Ureter (tissue), 1 donor: ENCODE results near the gene DSCAML1. TPM values are rescaled to one million over a fixed set of nuclear protein-coding genes. Genes with fewer than 3 reads are reported as not detected.

Source experiments
- DNase-seq: peaks from one replicate; pipeline ENCODE4 v3.0.0-alpha.2; 2020; ENCODE audit warnings: low spot score
- total RNA-seq: library from RNA; stranded (reverse); gene quantifications from one replicate; pipeline ENCODE4 v1.2.4, GENCODE V29; 2023
- donor health status: DM: yes; HTN: yes; CAD: no.

Gene DSCAML1, protein sequence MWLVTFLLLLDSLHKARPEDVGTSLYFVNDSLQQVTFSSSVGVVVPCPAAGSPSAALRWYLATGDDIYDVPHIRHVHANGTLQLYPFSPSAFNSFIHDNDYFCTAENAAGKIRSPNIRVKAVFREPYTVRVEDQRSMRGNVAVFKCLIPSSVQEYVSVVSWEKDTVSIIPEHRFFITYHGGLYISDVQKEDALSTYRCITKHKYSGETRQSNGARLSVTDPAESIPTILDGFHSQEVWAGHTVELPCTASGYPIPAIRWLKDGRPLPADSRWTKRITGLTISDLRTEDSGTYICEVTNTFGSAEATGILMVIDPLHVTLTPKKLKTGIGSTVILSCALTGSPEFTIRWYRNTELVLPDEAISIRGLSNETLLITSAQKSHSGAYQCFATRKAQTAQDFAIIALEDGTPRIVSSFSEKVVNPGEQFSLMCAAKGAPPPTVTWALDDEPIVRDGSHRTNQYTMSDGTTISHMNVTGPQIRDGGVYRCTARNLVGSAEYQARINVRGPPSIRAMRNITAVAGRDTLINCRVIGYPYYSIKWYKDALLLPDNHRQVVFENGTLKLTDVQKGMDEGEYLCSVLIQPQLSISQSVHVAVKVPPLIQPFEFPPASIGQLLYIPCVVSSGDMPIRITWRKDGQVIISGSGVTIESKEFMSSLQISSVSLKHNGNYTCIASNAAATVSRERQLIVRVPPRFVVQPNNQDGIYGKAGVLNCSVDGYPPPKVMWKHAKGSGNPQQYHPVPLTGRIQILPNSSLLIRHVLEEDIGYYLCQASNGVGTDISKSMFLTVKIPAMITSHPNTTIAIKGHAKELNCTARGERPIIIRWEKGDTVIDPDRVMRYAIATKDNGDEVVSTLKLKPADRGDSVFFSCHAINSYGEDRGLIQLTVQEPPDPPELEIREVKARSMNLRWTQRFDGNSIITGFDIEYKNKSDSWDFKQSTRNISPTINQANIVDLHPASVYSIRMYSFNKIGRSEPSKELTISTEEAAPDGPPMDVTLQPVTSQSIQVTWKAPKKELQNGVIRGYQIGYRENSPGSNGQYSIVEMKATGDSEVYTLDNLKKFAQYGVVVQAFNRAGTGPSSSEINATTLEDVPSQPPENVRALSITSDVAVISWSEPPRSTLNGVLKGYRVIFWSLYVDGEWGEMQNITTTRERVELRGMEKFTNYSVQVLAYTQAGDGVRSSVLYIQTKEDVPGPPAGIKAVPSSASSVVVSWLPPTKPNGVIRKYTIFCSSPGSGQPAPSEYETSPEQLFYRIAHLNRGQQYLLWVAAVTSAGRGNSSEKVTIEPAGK (N-terminal part only)
- 0.81 TPM for total RNA-seq

DNA sequence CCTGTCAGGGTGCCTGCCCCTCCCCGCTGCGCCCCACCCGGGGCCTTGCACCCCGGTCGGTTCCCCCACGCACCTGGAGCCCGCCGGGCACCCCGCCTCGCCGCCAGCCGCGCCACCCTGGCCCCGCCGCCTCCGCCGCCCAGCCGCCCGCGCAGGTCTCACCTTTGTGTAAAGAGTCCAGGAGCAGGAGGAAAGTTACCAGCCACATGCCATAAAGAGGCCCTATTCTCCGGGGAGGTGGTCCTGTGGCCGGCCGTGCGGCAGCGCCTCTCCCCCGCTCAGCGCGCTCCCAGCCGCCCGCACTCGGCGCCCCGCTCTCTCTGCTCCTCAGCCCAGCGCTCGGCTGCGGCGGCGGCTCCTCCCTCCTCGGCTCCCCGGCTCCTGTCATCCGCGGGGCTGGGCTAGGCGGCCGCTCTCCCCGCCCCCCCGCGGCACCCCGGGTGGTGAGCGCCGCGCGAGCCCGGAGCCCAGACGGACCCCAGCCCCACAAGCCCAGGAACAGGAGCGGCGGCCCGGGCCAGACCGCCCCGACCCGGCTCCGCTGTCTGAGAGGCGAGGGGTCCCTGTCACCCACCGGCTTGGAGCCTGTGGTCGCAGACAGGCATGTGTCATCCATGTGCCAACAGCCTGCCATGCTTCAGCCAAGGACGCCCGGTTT, at the start of gene DSCAML1:
Gene DSCAML1, minus strand, starts transcription at position 345 of the 658 bp plus-strand sequence. Its CDS starts 137 bp downstream, at position 208.
- no peak for DNase-seq

DNA sequence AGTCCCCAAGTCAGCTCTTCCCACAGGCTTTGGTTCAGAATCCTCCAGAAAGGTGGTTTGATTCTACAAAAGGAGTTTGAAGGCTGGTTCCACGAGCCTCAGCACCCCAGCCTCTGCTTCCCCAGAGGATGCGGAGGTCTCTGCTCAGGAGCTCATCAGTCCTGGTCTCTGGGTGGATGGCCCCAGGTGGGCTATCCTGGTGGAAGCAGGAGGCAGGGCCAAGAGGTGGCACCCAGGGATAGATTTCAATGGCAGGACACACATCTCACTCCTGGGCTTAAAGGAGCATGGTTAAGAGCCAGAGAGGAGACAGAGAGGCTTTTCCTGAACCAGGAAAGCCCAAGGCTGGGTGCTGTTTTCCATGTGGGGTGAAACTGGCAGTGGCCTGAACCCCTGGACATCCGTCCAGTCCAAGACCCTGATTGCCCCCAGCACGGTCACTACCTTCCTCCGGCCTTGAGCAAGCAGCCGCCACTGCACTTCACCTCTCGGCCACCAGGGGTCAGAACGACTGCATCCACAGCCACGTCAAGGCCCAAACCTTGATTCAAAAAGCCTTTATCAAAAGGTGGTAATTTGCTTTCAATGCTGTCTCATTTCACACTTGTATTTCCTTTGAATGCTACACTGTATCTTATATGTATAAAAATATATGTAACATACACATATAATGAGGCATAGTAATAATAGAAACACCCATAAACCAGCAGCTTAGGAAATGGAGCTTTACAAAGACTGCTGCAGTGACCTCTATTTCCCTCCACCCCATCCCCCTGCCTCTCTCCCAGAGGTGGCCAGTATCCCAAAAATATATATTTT, 46.9 kb upstream of the DSCAML1 start:
- DNase-seq, result peak; percentile 90

DNA sequence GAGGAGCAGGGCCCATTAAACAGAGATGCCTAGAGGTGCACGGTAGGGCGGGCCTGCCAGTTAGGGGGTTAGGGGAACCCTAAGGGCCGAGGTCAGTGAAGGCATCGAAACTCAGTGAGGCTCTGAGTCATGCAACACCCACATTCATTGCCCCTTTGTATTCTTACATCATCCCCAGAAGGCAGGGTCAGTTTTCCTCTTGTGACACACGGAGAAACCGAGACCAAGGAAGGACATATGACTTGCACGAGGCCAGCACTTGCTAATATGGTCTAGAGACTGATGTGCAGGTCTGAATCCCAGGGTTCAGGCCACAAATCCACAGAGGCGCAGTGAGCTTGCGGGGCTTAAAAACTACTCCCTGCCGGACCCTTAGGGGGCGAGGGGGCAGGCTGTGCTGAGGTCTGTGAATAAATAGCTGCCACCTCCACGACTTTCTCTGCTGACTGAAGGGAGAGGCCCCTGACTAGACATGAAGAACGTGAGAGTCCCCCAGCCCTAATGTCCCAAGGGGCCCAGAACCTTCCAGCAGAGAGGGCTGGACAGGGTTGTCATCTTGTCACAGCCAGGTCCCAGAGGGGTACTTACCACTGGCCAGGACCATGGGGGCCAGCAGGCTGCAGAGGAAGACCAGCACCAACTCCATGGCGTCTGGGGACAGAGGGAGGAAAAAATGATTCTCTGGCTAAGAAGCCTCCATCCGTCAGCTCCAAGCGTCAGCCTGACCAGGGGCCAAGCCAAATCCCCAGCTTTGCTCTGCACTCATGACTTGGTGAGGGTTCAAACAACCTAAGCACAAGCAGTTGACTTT, 45.3 kb upstream of the DSCAML1 start:
- DNase-seq, result peak; percentile 41

DNA sequence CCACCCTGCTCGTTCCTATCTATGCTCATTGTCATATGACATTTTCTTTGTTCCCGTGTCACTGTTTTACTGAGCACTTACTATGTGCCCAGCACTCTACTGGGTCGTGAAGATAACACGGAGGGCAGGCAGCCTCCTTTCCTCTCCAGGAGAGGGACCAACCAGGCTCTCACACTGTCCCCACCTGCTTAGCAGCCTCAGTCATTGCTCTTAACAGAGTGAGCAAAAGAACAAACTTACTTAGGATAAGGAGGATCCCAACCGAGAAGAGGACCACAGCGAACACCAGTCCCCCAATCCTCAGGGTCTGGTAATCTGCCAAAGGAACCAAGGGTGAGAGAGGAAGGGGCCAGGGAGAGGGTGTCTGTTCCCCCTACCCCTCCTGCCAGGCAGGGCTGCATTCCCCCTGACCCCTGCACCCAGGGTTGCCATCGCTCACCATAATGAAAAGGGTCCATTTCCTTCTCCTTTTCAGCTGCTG, 44.6 kb upstream of the DSCAML1 start:
- DNase-seq, result peak; percentile 37

DNA sequence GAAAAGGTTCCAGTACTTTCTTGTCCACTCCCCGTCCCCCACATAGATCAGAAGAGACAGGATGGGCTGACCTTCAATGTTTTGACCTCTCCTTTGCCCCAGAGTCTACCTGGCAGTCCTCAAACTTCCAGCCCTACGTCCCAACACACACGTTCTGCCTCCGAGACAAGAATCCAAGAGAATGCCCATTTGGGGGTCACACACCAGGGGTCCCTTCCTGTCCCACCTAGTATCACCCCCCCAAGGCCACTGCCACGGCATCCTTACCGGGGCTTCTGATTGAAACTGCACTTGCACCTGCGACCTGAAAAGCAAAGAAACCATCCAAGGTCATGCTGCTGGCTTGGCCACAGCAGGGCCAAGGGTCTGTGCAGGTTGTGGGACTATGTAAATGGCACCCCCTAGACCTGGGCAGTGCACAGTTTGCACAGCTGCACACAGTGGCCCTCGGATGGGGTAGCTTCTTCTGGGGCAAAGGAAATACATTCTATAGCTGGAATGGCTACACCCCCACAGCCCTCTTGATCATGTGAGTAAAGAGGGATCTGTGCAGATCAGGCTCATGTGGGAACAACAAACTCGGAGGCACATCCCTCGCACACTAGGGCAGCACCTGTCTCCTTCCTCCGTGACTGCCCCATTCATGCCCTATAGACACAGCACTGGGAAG, 44.0 kb upstream of the DSCAML1 start:
- DNase-seq, result peak; percentile 29

DNA sequence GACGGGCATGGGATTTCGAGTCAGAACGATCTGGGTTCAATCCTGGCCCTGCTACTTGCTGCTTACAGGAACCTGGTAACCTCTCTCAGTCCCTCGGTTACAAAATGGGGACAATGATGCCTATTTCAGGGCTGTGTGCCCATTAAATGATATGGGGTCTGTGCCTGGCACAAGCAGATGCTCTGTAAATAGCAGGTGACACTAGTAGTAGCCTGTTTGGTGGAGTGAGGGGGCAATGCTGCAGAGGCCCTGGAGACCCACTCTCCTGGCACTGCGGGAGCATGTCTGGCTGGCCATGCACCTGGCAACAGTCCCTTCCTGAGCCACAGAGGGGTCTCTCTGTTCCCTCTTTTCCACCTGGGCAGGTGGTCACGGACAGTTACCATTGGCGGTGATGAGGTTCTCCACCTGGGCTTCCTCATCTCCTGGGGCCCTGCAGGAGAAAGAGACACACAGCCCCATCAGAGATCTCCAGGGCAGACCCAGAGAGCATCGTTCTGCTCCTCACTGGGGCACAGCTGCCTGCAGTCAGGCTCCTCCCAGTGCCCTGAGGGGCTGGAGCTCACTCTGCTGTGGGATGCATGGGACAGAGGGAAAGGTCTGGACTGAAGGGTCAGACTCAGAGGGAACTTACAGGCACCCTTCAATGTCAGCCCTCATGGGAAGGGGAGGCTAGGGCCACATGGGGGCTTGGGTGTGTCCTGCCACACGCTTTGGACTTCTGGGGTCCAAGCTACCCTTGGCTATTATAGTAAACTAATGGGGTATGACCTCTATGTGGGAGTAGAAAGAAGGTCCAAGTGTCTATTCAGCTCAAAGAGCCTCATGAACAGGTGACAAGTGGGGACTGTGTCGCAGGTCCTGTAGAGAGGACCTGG, 43.2 kb upstream of the DSCAML1 start:
- DNase-seq, result peak; percentile 29

DNA sequence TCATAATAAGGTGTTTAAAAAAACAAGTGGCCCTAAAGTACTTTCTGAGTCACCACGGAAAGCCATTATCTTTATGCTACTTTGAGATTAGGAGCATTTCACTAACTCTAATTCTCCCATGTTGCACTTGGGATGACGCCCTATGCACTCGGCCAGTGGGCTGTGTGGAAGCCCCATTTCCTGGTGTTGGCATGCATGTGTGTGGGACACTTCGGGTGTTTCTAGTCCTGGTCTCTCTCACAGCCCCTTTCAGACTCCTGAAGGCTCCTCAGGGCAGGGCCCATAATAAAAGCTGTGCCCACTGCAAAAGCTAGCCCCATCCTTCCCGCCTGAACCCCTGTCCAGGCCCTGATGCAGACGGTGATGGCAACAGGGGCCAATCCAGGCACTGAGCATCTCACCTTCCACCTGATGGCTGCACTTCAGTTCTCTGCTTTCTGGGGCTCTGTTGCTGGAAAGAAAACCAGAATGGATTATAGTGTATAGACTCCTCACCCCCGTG, 42.4 kb upstream of the DSCAML1 start:
- no peak for DNase-seq

DNA sequence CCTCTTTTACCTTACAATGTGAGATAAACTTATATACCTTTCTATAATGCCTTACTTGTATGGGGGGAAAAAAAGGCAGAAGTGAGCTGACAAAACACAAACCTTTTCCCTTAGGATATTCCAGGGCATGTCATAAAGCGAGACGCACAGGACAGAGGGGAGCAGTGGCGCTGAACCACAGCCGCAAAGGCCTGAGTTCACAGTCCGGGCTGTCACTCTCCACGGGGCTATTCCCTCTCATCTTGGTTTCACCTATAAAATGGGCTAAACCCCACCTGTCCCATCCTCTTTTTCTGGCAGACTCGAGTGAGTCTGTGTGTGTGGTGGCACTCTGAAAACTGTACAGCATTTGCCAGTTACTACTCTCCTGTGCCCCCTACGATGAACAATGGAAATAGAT, 41.9 kb upstream of the DSCAML1 start:
- DNase-seq, result peak; percentile 34

DNA sequence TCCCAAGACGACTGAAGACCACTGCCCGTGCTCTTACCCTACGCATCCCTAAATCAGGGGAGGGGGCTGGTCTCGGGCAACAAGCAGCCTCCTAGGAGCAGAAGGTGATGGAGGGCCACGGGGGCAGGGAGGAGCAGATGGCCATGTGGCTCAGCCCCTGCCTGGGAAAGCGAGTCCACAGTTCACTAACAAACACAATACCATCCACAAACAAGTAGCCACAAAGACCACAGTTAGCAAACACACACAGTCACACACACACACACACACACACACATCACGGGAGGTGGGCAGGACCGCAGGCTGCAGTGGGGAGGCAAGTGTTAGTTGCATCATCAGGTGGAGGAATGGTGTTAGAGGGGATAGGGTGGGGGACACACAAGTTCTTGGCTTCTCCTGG, 40.8 kb upstream of the DSCAML1 start:
- DNase-seq, result peak; percentile 27

DNA sequence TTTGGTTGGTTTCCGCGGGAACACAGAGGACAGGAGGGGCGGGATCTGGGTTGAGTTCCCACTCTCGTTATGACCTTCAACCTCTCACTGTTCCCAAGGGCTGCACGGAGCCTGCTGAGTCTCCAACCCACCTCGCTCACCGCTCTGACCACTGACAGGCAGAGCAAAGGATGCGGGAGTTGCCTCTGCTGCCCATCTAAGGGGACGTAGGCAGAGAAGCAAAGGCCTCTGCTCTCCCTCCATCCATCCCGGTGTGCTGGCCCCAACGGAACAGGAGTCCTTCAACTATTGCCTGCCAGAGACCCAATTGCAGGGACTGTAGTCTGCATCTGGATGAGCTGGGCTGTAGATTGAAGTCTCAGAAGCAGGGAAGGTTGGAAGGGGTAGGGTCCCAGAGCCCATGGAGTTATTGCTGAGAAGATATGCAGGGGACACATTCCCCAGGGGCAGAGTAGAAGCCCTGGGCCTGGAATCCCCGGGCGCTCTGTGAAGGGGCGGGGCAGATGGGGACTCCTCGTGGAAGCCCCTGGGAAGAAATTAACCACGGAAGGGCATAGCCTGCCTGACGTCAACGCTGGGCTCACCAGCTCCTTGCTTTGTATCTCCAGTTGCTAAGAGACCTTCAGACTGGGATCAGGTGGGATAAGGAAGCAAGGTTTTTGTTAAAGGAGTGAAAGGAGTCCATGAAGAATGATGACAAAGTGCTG, 40.2 kb upstream of the DSCAML1 start:
- DNase-seq, result peak; percentile 37

DNA sequence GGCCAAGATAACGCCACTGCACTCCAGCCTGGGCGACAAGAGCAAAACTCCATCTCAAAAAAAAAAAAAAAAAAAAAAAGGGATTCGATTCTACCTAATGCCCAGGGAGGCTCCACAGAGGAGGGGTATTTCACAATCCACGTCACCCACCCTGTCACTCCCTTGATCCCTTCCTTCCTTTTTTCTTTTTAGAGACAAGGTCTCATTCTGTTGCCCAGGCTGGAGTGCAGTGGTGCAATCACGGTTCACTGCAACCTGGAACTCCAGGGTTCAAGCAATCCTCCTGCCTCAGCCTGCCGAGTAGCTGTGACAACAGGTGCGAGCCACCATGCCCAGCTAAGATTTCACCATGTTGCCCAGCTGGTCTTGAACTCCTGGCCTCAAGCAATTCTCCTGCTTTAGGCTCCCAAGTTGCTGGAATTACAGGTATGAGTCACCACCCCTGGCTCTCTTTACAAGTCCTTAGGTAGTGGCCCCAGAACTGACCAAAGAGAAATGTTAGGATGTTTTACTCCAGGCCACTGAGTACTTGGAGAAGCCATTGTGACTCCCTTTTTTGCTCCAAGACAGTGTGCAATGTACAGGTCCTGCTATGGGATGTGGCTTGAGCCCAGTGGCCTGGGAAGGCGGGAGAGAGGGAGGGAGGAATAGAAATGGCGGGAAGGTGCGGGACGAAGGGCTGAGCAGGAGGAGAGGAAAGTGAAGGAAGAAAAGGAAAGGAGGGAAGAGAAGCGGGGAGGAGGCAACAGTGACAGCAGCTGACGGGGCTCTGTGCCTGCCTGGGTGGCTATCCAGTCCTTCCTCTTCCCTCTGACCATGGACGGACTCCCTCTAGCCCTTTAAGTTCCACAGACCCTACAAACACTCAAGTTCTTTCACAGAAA, 39.3 kb upstream of the DSCAML1 start:
- peak; percentile 39 for DNase-seq

DNA sequence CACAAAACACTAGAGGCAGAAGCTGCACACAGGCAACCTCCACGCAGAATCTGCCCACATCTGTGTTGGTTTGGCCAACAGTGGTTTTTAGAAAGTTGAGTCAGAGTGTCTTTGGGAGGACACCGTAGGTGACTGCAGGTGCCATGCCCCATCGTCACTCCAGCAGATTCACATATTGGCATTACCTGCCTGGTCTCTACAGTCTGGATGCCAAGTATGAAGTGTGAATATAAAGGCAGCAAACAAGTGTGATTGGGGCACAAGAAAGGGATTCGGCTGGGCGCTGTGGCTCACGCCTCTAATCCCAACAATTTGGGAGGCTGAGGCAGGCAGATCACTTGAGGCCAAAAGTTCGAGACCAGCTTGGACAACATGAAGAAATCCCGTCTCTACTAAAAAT, 38.6 kb upstream of the DSCAML1 start:
- DNase-seq, result no peak

DNA sequence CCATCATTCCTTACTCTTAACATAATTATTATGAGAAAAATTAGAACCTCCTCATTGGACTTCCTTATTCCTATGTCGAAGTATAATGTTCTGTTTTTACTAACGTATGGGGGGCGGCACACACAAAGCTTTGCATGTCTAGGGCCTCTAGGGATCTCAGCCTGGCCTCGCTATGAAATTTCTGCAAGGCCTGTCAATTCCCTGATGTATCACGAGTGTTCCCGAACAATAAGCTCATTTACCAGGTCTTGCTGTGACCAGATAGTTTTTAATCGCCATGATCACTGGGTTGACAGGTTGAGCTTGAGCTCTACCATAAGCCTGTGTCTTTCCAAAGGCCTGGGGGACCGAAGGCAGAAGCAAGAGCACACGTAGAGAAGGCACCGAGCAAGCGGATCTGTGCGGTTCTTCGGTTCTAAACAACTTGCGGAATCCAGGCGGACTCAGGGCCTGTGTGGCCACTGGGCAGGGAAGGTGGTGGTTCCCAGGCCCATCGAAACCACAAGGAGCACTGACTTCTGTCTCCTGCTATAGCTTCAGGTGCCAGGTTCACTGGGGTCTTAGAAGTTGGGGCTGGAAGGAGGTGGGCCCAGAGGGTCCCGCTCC, 37.9 kb upstream of the DSCAML1 start:
- no peak for DNase-seq

DNA sequence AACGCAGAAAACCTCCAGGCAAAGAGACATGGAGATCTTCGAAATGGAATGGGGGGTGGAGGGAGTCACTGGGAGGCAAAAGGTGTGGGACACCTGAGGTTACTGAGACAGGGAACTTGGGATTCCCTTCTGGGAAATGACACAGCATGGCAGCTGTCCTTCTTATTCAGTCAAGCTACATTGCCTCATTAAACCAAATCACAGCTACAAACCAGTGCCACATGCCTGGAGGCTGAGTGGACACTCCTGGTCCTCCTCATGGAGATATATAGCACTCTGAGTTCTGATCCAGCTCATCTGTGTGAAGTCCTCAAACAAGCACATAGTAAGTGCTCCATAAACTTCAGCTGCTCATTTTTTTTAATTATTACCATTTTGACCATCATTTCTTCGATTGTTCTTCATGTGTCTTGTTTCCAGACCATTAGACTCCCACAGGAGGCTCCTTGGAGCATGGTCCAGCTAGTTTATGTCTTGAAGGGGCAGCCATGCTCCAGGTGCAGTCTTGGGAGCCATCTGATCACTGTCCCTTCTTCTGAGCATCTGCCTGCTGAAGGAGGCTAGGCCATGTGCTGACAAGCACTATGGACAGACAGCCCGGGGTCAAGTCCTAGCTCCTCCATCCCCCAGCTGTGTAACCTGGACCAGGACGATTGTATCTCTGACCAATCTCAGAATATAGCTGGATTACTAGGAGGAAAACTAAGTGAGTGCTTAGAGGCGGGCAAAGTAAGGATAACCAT, 37.2 kb upstream of the DSCAML1 start:
- no peak for DNase-seq

DNA sequence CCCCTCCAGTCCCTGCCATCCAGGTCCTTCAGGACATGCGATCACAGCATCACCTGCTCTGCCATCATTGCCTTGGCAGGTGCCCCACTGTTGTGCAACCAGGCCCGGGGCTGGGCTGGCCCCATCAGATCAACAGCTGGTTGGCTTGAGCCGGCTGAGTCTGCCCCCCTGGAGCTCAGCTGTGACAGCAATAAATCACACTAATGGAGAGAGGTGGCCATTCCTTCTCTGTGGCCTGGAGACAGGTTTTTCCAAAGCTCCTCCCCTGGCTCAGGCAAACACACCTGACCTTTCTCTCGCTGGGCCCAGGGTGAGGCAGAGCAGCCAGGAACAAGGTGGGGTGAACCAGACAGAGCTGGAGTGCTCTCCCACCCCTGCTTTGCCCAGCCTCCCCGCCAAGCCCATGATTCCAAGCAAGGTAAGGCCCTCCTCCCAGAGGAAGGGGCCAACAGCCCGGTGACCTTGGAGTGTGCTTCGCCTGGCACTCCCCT, 36.4 kb upstream of the DSCAML1 start:
- DNase-seq, result peak; percentile 92
